Panc1 (cell line): ENCODE results near the gene ATXN3L. TPM values are rescaled to one million over a fixed set of nuclear protein-coding genes. Genes with fewer than 3 reads are reported as not detected.

ENCODE experiments used
- ATAC-seq: fragments of 200-7000 bp; cut with Tn5 transposase; 2 replicates; pipeline ENCODE4 v1.9.1; 2020; ENCODE audit warnings: mild to moderate bottlenecking, moderate library complexity
- BruUV-seq: library from RNA; stranded (reverse); fragments of 400-500 nt; replicated peaks from 2 replicates; lab custom pipeline; 2021; lab: Mats Ljungman, UMichigan
- CTCF ChIA-PET: fragments of 300-600 bp; sonication (Branson Sonifier 250); formaldehyde crosslinking; loops from one replicate; lab custom pipeline; 2022; ENCODE audit warnings: antibody characterized with exemption; lab: Charles Lee
- POLR2A ChIA-PET: fragments of 300-600 bp; sonication (Branson Sonifier 250); formaldehyde crosslinking; loops from one replicate; lab custom pipeline; 2022; ENCODE audit warnings: antibody characterized with exemption; lab: Charles Lee
- DNase-seq: peaks from one replicate; pipeline ENCODE4 v3.0.0-alpha.2; 2010; ENCODE audit warnings: low read depth, low spot score
- H3K27ac ChIP-seq: 2 replicates; pipeline ENCODE4 v1.5.1; 2011; ENCODE audit warnings: mild to moderate bottlenecking, low read length, inconsistent platforms
- H3K27me3 ChIP-seq: fragments of 200-500 bp; sonication (Bioruptor generic); 2 replicates; pipeline ENCODE4 v1.6.0; 2014; ENCODE audit warnings: low read length, inconsistent platforms; ENCODE audit not compliant: control insufficient read depth, insufficient read depth
- H3K36me3 ChIP-seq: fragments of 200-500 bp; sonication (Bioruptor generic); 2 replicates; pipeline ENCODE4 v1.5.1; 2014; ENCODE audit warnings: inconsistent platforms, mild to moderate bottlenecking, low read length, moderate library complexity; ENCODE audit not compliant: control insufficient read depth, insufficient read depth
- H3K4me1 ChIP-seq: 2 replicates; pipeline ENCODE4 v1.5.1; 2011; ENCODE audit warnings: inconsistent platforms, mild to moderate bottlenecking, low read length, moderate library complexity; ENCODE audit not compliant: control insufficient read depth, insufficient read depth
- H3K4me3 ChIP-seq, 2 experiments: 2 replicates each; pipeline ENCODE4 v1.5.1; 2011 to 2012; ENCODE audit warnings: low read depth in 2 of 2, low read length in 2 of 2, mild to moderate bottlenecking in 2 of 2, inconsistent platforms in 1 of 2, moderate library complexity in 1 of 2
- H3K9me3 ChIP-seq: fragments of 200-500 bp; sonication (Bioruptor generic); 2 replicates; pipeline ENCODE4 v1.5.1; 2014; ENCODE audit warnings: low read depth, mild to moderate bottlenecking, inconsistent platforms, low read length, moderate library complexity; ENCODE audit not compliant: control insufficient read depth, insufficient read depth
- CTCF ChIP-seq: fragments of 450-650 bp; IDR thresholded peaks from 2 replicates; pipeline ENCODE4 v1.5.1; 2017; ENCODE audit warnings: mild to moderate bottlenecking
- POLR2AphosphoS5 ChIP-seq: IDR thresholded peaks from 2 replicates; pipeline ENCODE4 v1.6.1; 2012; ENCODE audit warnings: mild to moderate bottlenecking, low read depth, low read length, moderate library complexity
- REST ChIP-seq, 2 experiments: IDR thresholded peaks; 2 replicates each; pipeline ENCODE4 v1.6.1; 2011 to 2012; ENCODE audit warnings: low read depth in 2 of 2, control low read depth in 1 of 2, low read length in 1 of 2, mild to moderate bottlenecking in 1 of 2, moderate library complexity in 1 of 2; ENCODE audit not compliant: insufficient read depth in 1 of 2
- SIN3A ChIP-seq: IDR thresholded peaks from 2 replicates; pipeline ENCODE4 v1.6.1; 2012; ENCODE audit warnings: low read depth, mild to moderate bottlenecking, low read length, moderate library complexity, borderline replicate concordance; ENCODE audit not compliant: insufficient read depth
- TCF7L2 ChIP-seq: IDR thresholded peaks from 2 replicates; pipeline ENCODE4 v1.6.1; 2011; ENCODE audit warnings: mild to moderate bottlenecking, low read depth, low read length, inconsistent platforms
- in situ Hi-C: cut with HindIII; loops from 2 replicates; pipeline ENCODE4 v1.10.0; 2016; ENCODE audit warnings: low sequenced_read_pairs, low pct_unique_long_range_greater_than_20kb
- intact Hi-C: fragments of 100-400 bp; cut with micrococcal nuclease; formaldehyde crosslinking; loops from one replicate; pipeline ENCODE4 v1.10.0; 2022; ENCODE audit not compliant: unreplicated experiment
- total RNA-seq: library from RNA; stranded (reverse); gene quantifications from one replicate; pipeline ENCODE4 v1.2.1, GENCODE V29; 2021; ENCODE audit not compliant: unreplicated experiment

The ATXN3L gene
- total RNA-seq, 1 experiment from 2014 or later = not detected

- no peaks in the 10 kb centered on the region for H3K9me3 ChIP-seq
- DNase-seq (no peak), ATAC-seq (no peak)
- no peak overlapping the region for H3K27ac ChIP-seq
- in situ Hi-C loops = no loop called here
- no peak for TF ChIP-seq TCF7L2
- no peak for TF ChIP-seq CTCF
- TF ChIP-seq REST (IDR thresholded peaks at IDR 0.05; ENCODE audit: insufficient read depth in 1 of 2, low read depth in 2 of 2, low read length in 1 of 2) = no peak
- no peak for TF ChIP-seq SIN3A
- TF ChIP-seq POLR2AphosphoS5 = no peak
- no peaks in the 10 kb centered on the region for H3K36me3 ChIP-seq
- BruUV-seq = no TSS peak
- POLR2A ChIA-PET = no interaction called here
- intact Hi-C loops = no loop called here
- no peak overlapping the region for H3K4me3 ChIP-seq
- CTCF ChIA-PET = no interaction called here
- no peaks in the 10 kb centered on the region for H3K4me1 ChIP-seq
- no peaks in the 10 kb centered on the region for H3K27me3 ChIP-seq
These were observed 25.6 kb upstream of the ATXN3L start for GRCh38 chrX:13345438-13345837.

GRCh38 chrX:13345037-13345436, 25.2 kb upstream of the ATXN3L start:
- Histone ChIP-seq H3K9me3 (no peaks in the 10 kb centered on the region), H3K27ac (no peak overlapping the region), H3K4me3 (no peak overlapping the region), H3K4me1 (no peaks in the 10 kb centered on the region), H3K27me3 (no peaks in the 10 kb centered on the region), H3K36me3 (no peaks in the 10 kb centered on the region)
- no TSS peak for BruUV-seq
- CTCF ChIA-PET = no interaction called here
- no peak for TF ChIP-seq TCF7L2
- no peak for TF ChIP-seq CTCF
- no peak for TF ChIP-seq REST (IDR thresholded peaks at IDR 0.05; ENCODE audit: insufficient read depth in 1 of 2, low read depth in 2 of 2, low read length in 1 of 2)
- TF ChIP-seq POLR2AphosphoS5 = no peak
- TF ChIP-seq SIN3A = no peak
- POLR2A ChIA-PET = no interaction called here
- intact Hi-C loops (no loop called here), in situ Hi-C loops (no loop called here)
- no peak for ATAC-seq
- no peak for DNase-seq
